ENCODE data around the gene FTO.

FTO gene

DNA sequence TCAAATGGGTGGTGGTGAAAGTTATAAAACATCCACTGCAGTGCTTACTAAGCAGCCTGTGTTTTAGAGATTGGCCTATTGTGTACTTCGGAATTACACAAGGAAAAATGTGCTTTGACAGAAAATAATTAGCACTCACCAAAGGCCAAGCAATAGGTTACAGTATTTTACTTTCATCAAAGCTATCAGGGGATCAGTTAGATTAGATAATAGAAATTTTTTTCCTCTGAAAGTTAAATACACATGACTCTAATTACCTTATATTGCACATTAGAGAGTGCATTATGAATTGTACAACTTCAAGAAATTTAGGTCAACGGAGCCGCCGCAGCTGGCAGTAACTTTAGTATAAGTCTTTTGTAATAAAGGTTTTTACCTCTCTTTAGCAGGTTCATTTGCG is 232.6 kb downstream of the FTO start:
- Mint-ChIP-seq H3K36me3 (peaks cover 75% of the 10 kb centered on the region), H3K4me3 (no peak overlapping the region), H3K27me3 (no peaks in the 10 kb centered on the region), H3K9me3 (peaks cover 4% of the 10 kb centered on the region), H3K4me1 (no peaks in the 10 kb centered on the region), H3K27ac (no peak overlapping the region)
- ATAC-seq: no peak

DNA sequence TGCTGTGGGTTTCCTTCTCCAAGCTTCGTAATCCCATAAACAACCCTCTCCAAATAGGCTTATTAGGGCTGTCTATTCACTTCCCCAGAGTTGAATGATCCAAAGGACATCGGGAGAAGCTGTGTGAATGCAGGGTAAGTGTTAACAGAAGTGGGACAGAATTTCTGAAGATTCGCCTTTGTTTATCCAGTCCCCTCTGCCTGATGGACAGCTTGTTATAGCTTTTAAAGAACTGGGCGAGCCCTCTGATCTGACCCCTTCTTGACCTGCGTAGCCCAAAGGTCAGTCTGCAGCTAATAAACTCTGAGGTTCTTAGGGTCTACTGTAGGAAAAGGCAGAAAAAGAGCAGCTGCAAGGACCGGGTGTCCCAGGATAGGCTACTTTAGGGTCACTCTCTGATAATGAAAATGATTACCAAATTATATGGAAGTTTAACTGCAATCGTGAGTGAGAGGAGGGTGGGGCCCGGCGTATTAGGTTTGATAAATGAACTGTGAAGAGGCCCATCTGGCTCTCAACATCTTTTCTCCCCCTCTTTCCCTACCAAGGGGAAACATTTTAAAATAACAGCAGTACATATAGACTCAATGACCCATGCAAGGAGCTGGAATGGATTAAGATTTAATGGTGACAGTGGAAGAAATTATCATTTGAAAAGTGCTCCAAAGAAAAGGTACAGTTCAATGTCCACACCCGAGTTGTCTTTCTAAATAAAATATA is 233.4 kb downstream of the FTO start:
- Mint-ChIP-seq H3K27ac (no peak overlapping the region), H3K4me1 (no peaks in the 10 kb centered on the region), H3K4me3 (no peak overlapping the region), H3K27me3 (no peaks in the 10 kb centered on the region), H3K9me3 (peaks cover 4% of the 10 kb centered on the region), H3K36me3 (peaks cover 82% of the 10 kb centered on the region)
- no peak for ATAC-seq

DNA sequence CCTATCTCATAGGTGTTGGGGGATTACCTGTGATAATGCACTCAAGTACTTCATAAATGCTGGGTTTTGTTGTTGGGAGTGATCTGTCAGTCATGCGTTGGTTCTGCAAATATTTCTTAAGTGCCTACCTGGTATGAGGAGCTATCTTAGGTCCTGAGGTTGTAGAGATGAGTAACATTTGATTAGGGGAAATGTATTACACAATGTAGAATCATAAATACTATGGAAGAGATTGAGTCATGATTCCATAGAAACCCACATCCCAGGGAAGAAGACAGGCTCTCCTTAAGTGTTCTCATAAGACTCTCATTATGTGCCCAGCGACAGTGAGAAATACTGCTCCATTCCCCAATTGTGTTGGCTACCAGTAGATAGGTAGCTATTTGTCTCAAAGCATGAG is 240.1 kb downstream of the FTO start:
- ATAC-seq: no peak
- Mint-ChIP-seq H3K27me3 (no peaks in the 10 kb centered on the region), H3K9me3 (no peaks in the 10 kb centered on the region), H3K4me3 (no peak overlapping the region), H3K27ac (no peak overlapping the region), H3K36me3 (peaks cover 28% of the 10 kb centered on the region), H3K4me1 (peaks cover 15% of the 10 kb centered on the region)

DNA sequence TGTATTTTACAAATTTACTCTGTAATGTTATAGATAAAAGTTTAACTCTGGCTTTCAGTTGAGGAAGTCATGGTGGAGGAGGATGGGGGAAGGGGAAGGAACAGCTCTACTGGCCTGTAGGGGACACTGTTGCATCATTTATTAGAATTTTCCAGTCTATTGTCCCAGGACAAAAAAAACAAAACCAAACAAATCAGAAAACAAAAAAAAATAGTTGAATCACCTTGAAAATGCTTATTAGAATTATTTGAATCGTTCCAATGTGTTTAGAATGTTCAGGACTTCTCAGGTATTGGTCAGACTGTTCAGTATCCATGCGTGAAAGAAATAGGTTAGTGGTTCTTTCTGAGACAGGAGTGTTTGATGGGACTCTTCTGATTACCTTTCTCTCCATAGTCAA is 242.0 kb downstream of the FTO start:
- Mint-ChIP-seq H3K9me3 (no peaks in the 10 kb centered on the region), H3K27ac (no peak overlapping the region), H3K4me1 (peaks cover 26% of the 10 kb centered on the region), H3K36me3 (peaks cover 8% of the 10 kb centered on the region), H3K27me3 (no peaks in the 10 kb centered on the region), H3K4me3 (no peak overlapping the region)
- no peak for ATAC-seq

DNA sequence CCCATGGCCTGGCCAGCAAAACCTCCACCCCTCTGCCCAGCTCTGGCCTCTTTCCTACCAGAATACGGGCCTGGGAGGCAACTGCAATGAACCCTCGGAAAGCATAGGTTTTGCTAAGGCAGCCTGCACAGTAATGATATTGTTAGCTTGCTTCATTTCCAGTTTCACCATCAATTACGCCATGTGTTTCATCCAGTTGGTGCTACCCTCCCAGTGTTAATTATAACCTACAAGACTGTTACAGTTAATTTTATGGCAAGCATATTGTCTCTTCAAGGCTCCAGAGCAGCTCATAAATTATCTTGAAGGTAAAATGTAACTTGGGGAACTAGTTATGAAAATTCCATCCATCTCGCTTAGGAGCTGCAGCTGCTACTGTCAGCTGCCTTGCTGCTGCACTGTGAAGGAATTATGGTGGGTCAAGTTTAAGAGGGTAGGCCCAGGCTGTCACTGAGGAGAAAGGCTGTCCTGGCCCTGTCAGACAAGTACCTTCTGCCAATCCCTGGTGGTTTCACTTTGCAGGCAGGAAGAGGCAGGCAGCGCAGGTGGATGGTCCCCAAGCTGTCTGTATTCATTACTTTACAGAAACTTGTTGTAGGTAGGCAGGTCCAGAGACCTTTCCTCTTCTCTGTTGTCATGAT is 242.9 kb downstream of the FTO start:
- H3K36me3 Mint-ChIP-seq: peaks cover 5% of the 10 kb centered on the region
- no peak overlapping the region for H3K27ac Mint-ChIP-seq
- no peak for ATAC-seq
- no peaks in the 10 kb centered on the region for H3K9me3 Mint-ChIP-seq
- peaks cover 28% of the 10 kb centered on the region for H3K4me1 Mint-ChIP-seq
- no peaks in the 10 kb centered on the region for H3K27me3 Mint-ChIP-seq
- H3K4me3 Mint-ChIP-seq: no peak overlapping the region

DNA sequence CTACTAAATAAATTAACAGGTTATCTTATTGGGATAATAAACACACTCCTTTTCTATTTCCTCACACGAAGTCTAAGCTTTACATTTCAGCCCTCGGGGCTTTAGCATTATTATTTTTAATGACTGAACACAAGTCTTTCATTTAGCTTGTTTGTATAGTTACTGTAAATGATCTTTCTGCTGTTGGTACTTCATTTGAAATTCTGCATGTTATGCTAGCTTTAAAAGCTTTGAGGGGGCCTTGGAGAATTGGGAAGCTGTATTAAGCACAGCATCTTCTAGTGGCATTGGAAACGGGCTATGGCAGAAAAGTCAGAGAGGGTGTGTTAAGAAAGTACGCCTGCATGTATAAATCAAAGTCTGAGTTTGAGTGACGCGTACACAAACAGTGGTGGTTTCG is 243.7 kb downstream of the FTO start:
- Mint-ChIP-seq H3K27ac (no peak overlapping the region), H3K36me3 (no peaks in the 10 kb centered on the region), H3K4me1 (peaks cover 36% of the 10 kb centered on the region), H3K9me3 (no peaks in the 10 kb centered on the region), H3K4me3 (no peak overlapping the region), H3K27me3 (no peaks in the 10 kb centered on the region)
- no peak for ATAC-seq

DNA sequence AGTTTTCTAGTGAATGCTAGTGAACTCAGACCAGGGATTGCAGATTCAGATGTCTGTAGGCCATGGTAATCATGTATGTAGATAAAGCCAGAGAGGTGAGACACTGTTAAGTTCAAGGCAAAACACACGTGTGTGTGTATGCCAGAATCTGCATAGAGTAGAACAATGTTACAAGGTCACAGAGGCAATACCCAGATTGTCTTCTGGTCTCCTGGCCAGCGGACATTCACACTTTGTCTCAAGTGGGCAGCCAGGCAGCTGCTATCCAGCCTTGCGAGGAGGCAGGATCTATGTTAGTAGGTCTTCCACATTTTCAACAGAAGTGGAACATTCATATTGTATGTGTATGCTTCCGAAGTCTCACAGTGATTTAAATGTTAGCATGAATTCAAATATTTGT is 244.4 kb downstream of the FTO start:
- no peak overlapping the region for H3K4me3 Mint-ChIP-seq
- no peaks in the 10 kb centered on the region for H3K27me3 Mint-ChIP-seq
- H3K9me3 Mint-ChIP-seq: no peaks in the 10 kb centered on the region
- H3K36me3 Mint-ChIP-seq: no peaks in the 10 kb centered on the region
- no peak overlapping the region for H3K27ac Mint-ChIP-seq
- ATAC-seq: no peak
- H3K4me1 Mint-ChIP-seq: peaks cover 37% of the 10 kb centered on the region

DNA sequence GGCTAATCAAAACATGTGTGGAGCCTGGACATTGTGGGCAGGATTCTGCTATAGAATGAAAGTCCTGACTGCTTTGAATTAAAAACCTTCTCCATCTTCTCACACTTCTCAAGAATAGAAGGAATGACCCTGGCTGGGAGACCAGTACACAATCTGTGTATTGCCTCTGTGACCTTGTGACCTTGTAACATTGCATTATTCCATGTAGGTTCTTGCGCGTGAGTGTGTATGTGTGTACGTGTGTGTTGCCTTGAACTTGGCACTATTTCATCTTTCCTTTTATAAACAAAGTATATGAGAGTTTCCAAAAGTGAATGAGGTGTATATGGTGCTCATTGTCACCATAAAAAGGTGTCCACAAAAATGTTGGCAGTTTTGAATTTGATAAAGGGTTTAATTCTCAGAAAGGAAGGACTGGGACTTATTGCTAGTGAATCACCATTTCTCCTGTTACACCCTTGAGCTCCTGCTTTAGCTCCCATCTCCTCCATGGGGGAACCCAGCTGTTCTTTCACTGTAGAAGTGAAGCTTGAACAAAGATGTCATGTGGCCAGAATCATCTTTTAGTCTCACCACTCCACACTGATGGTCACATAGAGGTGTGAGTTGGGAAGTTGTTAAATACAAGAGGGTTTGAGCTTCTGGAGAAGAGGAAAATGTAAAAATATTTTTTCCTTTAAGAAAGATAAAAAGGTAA is 244.9 kb downstream of the FTO start:
- no peak for ATAC-seq
- Mint-ChIP-seq H3K36me3 (no peaks in the 10 kb centered on the region), H3K4me1 (peaks cover 37% of the 10 kb centered on the region), H3K27ac (peak overlapping the region; percentile 66), H3K9me3 (no peaks in the 10 kb centered on the region), H3K4me3 (no peak overlapping the region), H3K27me3 (no peaks in the 10 kb centered on the region)

DNA sequence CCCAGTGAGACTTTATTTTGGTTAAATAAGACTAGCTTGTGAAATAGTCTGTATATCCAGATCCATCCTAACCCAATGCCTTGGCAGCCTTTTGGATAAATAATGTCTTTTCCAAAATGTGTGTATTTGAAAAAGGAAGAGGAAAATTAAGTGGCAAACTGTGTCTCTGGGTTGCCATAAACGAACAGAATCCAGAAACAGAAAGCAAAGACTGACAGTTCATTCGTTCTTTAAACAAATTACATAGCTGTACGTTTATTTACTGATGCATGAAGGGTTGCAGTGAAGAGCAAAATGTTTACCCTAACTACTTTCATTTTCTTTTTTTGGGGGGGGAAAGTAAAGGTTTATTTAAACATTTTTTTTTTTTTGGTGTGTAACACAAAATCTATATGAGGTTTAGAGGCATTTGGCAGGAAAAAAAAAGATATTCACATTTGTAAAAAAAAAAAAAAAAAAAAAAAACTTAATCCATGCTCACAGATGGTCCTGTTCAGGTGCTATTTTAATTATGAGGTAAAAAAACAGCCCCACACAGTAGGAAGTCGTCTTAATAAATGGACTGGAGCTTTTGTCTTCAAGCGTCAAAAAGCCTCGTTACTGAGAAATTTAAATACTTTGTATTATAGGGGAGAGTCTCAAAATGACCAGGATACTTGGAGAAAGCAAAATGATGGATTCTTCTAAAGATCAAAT is 245.9 kb downstream of the FTO start:
- no peaks in the 10 kb centered on the region for H3K27me3 Mint-ChIP-seq
- peak overlapping the region; percentile 43 for H3K4me3 Mint-ChIP-seq
- H3K9me3 Mint-ChIP-seq: no peaks in the 10 kb centered on the region

DNA sequence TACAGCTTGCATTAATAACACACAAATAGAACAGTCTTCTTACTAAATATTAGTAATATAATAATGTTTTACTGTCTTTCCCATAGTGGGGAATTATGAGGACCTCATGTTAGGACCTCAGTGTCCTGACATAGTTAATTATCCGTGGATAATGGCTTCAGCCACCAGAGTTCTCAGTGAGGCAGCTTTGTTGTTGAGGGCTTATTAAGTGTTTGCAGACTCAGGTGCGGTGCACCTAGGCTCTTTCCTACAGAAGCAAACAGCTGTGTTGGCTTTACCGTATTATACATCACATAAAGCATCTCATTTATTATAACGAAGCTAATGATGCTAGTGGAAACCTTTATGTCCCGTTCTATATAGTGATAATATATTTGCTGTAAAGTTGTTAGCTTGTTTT is 246.7 kb downstream of the FTO start:
- Mint-ChIP-seq H3K4me3 (no peak overlapping the region), H3K9me3 (no peaks in the 10 kb centered on the region), H3K4me1 (peaks cover 37% of the 10 kb centered on the region), H3K27me3 (no peaks in the 10 kb centered on the region), H3K27ac (no peak overlapping the region), H3K36me3 (peaks cover 7% of the 10 kb centered on the region)
- ATAC-seq: no peak

More for the DNA sequence above, 245.9 kb downstream of the FTO start:
- peak overlapping the region; percentile 66 for H3K27ac Mint-ChIP-seq
- no peak for ATAC-seq
- H3K4me1 Mint-ChIP-seq: peaks cover 37% of the 10 kb centered on the region
- no peaks in the 10 kb centered on the region for H3K36me3 Mint-ChIP-seq

DNA sequence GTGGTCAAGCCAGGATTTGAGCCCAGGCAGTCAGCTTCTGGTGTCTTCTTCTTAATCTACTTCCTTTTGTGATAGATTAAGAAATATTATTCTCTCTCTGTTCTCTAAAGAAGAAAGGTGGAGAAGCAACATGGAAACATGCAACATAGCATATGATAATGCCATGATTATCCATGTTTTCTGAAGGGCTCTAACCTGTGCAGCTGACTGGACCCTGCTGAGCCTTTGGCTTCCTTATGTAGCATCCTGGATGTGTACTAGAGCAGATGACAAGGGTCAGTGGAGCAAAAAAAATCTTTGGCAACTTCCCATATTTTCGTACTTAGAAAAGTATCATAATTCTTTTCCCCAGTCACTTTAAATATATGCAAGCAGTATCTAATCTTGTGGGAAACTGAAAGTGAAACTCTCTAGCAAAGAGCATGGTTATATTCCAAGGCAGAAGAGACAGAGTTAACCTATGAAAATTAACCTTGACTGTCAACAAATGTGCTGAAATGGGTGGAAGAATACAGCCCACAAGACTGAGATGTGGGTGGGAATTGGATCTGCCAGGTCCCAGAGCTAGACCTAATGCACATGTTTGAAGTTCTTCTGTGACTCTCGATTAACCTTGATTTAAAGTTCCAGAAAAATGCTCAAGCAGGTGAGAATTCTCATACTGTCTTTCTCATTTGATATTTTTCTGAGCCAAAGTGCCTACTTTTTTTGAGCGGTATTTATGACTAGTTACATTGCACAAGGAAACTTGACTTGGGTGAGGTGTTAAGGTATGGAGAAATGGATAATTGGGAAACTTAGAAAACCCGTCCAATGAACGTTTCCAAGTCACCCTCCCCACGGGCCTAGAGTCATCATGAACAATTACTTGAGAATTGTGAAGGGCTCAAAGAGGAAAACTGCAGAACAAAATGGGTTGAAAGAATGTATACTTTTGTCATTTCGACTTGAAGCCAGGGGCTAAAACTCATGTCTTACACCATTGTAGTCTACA is 248.6 kb downstream of the FTO start:
- H3K4me1 Mint-ChIP-seq: peaks cover 35% of the 10 kb centered on the region
- H3K27me3 Mint-ChIP-seq: no peaks in the 10 kb centered on the region
- ATAC-seq: peak; percentile 39
- no peaks in the 10 kb centered on the region for H3K9me3 Mint-ChIP-seq
- H3K36me3 Mint-ChIP-seq: peaks cover 13% of the 10 kb centered on the region
- no peak overlapping the region for H3K27ac Mint-ChIP-seq
- no peak overlapping the region for H3K4me3 Mint-ChIP-seq

DNA sequence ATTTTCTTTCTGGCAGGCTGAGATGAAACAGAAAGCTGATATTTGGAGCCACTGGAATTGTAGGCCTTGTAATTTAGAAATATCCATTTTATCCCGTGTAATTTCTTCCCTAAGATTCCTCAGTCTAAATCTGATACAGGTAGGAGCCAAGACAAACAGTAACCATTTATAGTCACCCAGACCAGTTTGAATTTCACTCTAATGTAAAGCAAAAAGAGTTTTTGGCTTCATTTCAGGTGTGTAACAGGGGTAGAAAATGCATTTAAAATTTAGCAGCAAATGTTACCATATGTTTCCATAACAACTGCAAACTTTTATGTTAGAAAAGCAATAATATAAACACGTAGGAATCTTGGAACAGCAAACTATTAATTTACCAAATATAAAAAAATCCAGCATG is 249.4 kb downstream of the FTO start:
- peaks cover 13% of the 10 kb centered on the region for H3K36me3 Mint-ChIP-seq
- H3K4me1 Mint-ChIP-seq: peaks cover 27% of the 10 kb centered on the region
- ATAC-seq: no peak
- H3K9me3 Mint-ChIP-seq: no peaks in the 10 kb centered on the region
- no peak overlapping the region for H3K4me3 Mint-ChIP-seq
- no peak overlapping the region for H3K27ac Mint-ChIP-seq
- no peaks in the 10 kb centered on the region for H3K27me3 Mint-ChIP-seq

DNA sequence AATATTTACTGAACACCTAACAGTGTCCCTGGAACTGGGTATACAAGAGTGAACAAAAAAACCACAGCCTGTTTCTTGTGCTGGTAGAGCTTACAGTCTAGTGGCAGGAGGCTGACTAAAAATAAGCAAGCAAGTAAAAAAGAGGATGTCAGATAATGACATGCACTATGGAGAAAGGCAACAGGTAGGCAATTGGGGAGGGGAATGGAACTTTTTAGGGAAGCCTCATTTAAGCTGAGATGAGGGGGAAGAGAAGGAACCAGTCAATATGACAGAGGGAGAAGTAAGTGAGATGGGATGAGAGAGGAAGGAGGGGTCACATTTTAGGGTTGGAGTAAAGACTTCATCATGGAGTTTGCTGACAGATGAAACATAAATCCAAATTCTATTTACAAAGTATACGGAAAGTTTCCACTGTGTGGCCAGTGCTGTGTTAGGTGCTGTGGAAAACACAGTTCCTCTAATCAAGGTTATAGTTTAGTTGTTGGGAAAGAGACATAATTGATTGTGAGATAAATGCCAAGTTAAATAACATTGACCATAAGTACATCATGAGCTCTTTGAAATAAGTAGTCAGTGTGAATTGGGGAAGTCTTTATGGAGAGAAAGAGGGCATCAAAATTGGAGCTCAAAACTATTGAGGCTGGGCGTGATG is 251.4 kb downstream of the FTO start:
- H3K27me3 Mint-ChIP-seq: no peaks in the 10 kb centered on the region
- no peaks in the 10 kb centered on the region for H3K9me3 Mint-ChIP-seq
- no peak overlapping the region for H3K27ac Mint-ChIP-seq
- no peak for ATAC-seq
- no peak overlapping the region for H3K4me3 Mint-ChIP-seq
- H3K36me3 Mint-ChIP-seq: peaks cover 19% of the 10 kb centered on the region
- peaks cover 10% of the 10 kb centered on the region for H3K4me1 Mint-ChIP-seq

DNA sequence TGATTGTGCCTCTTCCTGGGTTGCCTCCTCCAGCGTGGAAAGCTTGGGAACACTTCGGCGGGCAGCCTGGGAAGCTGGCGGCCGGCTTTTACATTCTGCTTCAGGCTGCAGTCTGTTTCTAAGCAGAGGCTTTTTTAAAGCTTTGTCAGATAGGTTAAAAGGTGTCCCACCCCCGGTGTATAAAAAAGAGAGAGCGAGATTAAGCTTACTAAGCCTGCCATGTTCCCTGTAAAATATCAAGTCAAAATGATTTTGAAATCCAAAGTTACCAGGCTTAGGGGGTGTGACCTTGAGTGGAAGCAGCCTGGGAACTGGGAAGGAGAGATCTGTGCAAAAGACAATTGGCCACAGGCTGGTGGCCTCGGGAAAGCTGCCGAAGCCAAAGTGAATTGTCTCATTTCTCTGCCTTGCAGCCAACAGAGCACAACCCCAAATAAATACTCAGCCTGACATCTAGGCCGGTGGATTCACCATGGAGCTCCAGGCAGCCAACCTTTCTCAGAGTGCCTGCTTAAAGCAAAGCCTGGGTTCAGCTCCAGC is 254.5 kb downstream of the FTO start:
- ATAC-seq: no peak
- no peaks in the 10 kb centered on the region for H3K4me1 Mint-ChIP-seq
- no peak overlapping the region for H3K27ac Mint-ChIP-seq
- no peaks in the 10 kb centered on the region for H3K27me3 Mint-ChIP-seq
- no peaks in the 10 kb centered on the region for H3K9me3 Mint-ChIP-seq
- H3K4me3 Mint-ChIP-seq: no peak overlapping the region
- peaks cover 25% of the 10 kb centered on the region for H3K36me3 Mint-ChIP-seq

All from stimulated activated memory B cell treated with anti-CD40 and anti-IgM and Interleukin-4, amounts not matched to agents 10 μg/mL and 1 μg/mL and 100 μg/mL, for 72 hours (primary cell).